Measurements from ENCODE around the gene HES1. TPM values are rescaled to one million over a fixed set of nuclear protein-coding genes. Genes with fewer than 3 reads are reported as not detected.
"Not testable (repeated sequence)": the region's sequence is repeated elsewhere in the genome, so short reads cannot be mapped to it uniquely, and the experiment has no call there.

Gene HES1
- total RNA-seq, 1 donor from 2014 or later = 74.2 TPM

DNA sequence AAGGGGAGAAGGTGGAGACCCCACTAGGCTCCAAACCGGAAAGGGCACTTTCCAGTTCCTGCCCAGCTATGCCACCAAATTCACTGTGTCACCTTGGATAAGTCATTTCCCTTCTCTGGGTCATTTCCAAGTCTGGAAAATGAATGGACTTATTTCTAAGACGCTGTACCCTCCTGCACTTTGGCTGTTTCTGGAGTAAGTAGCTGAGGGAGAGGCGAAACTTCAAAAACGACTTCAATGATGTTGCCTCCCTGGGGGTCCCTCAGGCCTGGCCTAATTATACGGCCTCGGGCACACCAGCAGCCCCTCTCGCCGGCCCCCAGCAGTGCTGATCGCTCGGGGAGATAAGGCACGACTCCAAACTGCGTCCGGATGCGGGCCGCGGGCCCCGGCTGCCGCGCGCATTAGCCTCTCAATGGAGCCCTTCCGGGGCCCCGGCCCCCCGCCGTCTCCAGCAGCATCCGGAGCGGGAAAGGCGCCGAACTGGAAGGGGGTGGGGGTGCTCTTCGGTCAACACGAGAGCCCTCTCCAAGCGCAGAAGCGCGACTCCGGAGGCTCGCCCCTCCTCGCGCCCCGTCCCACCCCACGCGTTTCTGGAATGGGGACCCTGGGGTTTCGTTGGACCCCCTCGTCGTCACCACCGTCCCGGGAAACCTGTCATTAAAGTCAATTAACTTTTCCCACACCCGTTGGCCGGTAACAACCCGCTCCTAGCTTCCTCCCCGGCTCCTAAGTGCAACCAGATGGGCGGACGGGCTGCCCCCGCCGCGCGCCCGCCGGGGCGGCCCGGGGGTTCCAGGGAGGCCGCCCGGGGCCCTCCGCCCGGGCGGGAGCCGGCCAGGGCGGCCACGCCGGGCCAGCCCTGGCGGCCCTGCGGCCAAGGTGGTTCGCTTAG, 4.8 kb downstream of the HES1 start:
- DNase-seq (ENCODE audit: low read depth in 2 of 2) = peak; percentile 40 to 80

DNA sequence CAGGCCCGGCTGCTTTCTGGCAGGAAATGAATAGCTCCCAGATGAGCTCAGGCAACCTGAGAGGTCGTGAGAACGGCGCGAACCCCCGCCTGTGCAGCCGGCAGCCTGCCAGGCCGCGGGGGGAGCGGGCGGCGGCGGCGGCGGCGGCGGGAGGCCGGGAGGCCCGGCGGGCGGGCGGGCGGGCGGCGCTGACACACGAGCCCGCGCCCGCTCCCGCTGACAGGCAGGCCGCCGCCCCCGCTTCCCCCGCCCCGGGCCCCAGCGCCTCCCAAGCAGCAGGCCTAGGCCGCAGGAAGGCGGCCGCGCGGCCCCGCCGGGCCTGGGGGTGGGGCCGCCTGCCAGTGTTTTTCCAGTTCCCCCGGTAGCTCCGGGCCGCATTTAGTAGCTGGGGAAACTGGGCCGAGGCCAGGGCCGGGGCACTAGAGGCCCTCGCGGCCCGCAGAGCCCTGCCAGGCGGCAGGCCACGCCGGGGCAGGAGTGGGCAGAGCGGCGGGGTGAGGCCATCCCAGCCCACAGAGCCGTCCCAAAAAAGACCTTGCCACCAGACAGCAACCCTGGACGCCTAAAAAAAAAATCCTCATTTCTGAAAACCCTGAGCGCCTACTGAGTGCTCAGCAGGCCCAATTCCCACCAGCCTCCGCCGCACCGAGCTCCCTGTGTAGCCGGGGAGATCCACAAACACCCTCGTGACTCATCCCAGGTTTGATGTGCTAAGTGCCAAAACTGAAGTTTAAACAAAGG, 5.6 kb downstream of the HES1 start:
- DNase-seq (ENCODE audit: low read depth in 2 of 2) = peak; percentile 98

DNA sequence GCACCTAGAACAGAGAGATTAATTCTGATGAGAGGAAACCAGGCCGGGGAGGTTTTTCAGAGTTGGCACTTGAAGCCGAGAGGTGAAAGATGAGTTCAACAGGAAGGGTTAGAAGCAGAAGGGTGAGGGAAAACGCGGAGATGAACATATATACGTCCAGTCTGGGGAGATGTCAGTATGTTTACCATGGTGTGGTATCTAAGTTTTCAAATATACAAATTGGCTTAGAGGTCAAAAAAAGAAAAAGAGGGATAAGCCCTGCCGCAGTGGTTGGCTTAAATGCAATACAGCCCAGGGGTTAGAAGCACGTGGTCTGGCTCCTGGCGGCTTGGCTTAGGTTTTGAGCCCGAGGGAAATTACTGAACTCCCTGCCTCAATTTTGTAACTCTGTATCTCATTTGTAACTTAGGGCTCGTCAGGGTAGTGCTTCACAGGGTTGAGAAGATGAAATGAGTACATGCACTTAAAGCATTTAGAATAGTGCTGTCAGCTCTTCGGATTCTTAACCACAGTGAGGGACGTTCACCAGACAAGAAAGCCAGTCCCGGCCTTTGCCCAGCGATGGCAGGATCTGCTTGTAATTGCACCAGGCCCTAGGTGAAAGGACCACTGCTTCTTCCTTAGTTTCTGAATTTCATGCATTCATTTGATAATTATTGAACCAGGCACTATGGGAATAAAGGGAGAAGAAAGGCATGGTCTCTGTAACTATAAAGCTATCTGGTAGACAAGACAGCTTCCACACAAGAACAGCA, 6.4 kb downstream of the HES1 start:
- DNase-seq (ENCODE audit: low read depth in 2 of 2) = peak in 1 of 2 donors; percentile 95

DNA sequence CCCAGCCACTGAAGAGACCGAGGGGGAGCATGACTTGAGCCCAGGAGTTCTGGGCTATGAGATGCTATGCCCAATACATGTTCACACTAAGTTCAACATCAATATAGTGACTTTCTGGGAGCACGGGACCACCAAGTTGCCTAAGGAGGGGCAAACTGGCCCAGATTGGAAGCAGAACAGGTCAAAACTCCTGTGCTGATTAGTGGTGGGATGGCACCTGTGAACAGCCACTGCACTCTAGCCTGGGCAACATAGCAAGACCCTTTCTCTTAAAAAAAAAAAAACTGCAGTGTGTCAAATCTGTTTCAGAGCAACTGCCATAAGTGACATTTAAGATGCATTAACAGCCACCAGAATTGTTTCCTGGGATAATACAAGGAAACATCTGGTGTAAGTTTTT, 9.8 kb downstream of the HES1 start:
- no peak for DNase-seq (ENCODE audit: low read depth in 2 of 2)

DNA sequence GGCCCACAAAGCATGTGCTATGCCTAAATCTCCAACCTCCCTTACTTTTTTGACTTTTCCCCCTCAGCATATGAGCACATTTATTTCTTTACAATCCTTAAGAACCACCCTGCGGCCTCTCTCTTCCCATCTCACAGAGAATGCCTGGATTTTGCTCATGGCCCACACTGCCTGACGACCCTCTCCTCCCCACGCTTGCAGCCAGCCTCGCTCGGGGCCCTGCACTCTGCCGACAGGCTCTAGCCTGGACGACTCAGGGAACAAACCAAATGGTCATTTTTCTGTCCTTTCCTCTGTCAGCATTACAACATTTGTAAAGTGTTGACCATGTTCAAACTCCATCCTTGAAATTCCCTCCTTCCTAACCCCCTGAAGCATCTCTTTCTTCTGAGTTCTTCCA, 11.7 kb downstream of the HES1 start:
- DNase-seq (ENCODE audit: low read depth in 2 of 2) = no peak

DNA sequence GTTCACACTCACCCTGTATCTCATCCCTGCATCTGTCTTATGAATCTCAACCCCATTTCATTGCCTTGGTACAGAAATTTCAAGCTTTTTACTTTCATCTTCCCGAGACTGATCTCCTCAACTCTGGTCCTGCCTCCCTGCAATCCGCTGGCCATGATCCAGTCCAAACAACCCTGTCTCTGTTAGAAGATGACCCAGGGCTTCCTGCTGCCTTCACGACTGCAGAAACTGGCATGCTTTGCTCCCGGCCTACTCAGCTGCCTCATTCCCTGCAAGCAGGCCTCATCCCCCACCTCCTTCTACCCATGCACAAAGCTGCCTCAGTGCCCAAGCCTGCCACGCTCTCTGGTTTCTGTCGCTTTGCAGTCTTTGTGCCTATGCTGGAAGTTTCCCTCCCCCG, 12.4 kb downstream of the HES1 start:
- peak; percentile 56 to 70 for DNase-seq (ENCODE audit: low read depth in 2 of 2)

DNA sequence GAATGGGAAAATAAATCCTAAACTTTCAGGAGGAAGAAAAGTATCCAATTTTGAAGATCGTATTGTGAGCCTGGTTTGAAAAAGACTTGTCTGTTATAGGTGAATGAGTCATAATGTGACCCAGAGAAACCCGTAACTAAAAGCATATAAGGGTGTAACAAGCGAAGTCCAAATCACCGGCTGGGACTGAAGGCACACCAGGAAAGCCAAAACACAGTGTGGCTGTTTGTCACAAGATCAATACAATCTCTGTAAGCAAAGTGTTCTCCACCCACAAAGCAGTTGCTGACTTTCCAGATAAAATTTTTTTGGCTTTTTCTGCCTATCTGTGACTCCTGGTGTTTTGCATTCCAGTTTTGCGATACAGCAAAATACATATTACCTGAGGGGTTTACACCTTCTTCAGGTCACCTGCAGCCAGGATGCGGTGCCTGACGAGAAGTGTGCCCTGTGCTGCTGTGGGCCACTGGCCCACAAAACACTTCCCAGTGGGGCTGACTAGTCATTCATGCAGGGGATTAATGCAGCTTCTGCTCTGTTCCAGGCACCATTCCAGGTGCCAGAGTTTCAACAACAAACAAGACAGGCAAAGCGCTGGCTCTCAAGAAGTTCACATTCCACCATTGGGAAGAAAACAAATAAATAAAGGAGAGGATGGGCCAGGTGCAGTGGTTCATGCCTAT, 14.4 kb downstream of the HES1 start:
- no peak for DNase-seq (ENCODE audit: low read depth in 2 of 2)

DNA sequence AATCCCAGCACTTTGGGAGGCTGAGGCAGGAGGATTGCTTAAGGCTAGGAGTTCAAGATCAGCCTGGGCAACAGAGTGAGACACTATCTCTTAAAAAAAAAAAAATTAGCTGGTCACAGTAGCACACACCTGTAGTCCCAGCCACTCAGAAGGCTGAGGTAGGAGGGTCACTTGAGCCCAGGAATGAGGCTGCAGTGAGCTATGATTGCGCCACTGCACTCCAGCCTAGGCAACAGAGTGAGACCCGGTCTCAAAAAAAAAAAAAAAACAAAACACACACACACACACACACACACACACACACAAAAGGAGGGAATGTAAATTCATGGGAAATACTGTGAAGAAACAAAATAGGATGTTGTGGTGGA, 15.0 kb downstream of the HES1 start:
- DNase-seq (ENCODE audit: low read depth in 2 of 2) = not testable (repeated sequence)

DNA sequence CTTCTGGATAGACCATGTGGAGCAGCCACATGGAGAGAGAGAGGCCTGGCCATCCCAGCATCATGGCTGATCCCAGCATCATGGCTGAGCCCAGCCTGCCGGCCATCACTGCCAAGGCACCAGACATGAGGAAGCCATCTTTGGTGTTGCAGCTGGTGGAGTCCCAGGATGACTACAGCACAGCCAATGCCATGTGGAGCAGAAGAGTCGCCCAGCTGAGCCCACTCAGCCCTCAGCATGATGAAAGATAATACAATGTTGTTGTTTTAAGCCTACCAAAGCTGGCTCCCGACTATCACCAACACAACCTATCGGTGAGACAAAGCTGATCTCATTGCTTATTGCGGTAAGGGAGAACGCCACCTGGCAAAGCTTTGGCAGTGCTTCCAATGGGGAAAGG, 18.4 kb downstream of the HES1 start:
- no peak for DNase-seq (ENCODE audit: low read depth in 2 of 2)

DNA sequence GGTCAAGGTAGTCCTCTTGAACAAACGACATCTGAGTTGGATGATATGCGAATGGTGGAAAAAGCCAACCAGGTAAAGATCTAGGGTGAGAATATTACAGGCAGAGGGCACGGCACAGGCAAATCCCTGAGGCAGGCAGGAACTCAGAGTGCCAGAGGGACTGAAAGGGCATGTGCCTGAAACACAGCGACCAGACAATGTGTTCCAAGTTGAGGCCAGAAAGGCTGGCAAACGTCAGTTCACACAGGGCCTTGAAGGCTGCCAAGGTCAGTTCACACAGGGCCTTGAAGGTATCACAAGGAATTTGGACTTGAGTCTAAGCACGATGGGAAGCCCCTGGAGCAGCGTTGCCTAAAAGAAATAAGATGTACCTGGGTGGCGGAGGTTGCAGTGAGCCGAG, 20.1 kb downstream of the HES1 start:
- DNase-seq (ENCODE audit: low read depth in 2 of 2) = no peak

DNA sequence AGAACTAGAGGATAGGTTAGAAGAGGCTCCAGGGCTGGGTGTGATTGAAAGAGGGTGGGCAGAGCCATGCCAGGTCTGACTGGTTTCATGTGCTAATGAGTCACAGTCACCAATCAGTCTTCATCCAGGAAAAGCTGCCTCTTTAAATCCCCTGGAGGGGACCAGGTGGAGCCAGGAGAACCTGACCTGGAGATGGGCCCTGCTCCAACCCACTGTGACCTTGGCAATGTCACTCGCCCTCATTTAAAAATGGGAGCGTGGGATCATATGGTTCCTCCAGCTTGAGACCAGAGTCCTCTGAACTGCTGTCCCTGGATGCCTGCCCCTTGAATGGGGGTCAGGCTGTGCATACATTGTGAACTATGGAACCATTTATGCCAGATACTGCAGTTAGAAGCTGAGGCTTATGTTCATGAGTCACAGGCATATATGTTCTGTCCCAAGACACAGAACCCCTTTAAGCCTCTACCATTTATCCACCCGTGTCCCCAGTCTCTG, 23.0 kb downstream of the HES1 start:
- DNase-seq (ENCODE audit: low read depth in 2 of 2) = no peak

DNA sequence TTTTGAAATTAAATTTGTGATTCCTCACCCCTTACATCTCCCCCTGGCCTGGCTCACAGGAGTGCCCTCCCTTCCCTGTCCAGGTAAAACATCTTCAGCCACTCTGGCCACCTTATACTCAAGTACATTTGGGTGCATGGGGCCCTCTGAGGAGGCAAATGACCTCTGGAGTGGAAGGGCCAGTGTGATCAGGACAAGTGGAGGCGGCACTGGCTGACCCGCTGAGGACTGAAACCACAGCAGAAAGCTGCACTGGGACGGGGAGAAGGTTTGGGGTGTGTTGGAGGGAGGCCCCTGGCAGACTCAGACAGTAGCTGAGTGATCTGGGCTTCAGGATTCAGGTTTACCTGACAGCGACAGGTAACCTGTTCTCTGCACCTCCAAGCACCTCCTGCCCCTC, 24.2 kb downstream of the HES1 start:
- DNase-seq (ENCODE audit: low read depth in 2 of 2) = no peak

DNA sequence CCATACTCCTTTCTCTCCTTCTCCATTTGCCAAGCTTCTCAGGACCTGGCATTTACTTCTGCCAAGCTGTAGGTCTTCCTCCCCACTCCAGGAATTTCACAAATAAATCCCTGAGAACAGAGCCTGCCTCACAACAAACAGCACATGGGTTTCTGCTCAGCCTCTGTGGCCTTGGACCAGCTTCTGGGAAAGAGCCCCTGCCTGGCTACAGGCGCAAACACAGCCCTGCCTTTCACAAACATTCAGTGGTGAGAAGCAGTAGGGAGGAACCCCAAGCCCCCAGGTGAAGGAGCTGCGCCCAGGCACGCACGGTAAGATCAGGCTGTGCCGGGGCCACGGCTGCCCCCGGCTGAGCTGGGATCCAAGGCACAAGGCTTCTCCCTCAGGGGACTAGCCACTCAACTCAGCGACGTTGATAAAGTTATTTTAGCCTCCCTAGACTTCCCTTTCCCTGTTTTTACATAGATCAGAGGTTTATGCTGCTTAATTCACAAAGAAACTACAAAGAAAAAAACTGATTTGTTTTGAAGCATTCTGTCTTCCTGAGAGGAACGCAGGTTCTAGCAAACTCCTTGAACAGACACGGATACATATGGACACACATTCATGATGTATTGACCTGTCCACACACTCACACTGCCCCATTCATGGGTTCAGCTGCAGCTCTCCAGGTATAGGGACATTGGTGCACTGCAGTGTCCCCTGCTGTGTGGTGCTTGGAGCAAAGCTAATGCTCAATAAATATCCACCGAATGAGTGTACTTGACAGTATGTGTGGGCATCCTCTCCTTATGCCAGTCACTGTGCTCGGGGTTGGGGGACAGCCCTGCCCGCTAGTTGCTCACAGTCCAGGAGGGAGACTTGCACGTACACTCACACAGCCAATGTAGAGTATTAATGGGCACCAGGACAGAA, 25.4 kb downstream of the HES1 start:
- no peak for DNase-seq (ENCODE audit: low read depth in 2 of 2)

DNA sequence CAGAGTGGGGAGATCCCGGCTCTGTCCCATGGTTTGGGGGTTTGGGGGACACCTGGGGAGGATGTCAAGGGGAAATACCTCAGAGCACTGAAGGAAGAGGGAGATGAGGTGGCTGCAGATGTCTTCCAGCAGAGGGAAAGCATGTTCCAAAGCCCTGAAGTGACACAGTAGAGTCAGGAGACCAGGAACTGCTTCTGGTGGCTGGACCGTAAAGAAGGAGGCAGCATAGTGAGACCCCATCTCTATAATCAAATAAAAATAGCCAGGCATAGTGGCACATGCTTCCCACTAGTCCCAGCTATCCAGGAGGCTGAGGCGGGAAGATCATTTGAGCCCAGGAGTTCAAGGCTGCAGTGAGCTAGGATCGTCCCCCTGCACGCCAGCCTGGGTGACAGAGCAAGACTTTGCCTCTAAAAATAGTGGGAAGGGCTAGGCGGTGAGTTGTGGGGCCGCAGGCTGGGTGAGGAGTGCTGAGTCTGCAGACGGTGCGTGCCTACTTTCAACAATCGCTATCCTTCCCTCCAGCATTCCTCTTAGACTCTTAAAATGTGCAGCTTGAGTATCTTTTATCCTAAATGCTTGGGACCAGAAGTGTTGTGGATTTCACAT, 26.2 kb downstream of the HES1 start:
- no peak for DNase-seq (ENCODE audit: low read depth in 2 of 2)

DNA sequence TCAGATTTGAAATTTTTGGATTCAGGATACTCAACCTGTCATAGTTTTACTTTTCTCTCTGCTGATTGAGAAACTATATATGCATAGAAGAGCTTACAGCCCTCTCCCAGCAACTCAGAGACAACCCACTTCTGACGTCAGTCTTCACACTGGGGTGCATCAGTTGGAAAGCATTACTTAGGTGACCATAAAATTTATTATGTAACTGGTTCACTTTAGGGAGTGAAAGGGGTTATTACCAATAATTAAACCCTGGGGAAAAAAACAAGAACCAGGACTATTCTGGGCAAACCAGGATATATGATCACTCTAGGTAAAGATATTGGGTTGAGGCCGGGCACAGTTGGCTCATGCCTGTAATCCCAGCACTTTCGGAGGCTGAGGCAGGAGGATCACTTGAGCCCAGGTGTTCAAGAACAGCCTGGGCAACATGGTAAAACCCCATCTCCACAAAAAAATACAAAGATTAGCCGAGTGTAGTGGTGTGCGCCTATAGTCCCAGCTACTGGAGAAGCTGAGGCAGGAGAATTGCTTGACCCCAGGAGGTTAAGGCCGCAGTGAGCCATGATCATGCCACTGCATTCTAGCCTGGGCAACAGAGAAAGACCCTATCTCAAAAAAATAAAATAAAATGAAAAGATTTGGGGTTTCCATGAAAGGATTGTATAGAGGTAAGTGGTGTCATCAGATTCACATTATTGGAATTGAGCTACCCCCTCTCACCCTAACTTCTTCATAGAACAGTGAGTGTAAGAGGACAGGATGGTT, 27.1 kb downstream of the HES1 start:
- DNase-seq (ENCODE audit: low read depth in 2 of 2) = no peak

DNA sequence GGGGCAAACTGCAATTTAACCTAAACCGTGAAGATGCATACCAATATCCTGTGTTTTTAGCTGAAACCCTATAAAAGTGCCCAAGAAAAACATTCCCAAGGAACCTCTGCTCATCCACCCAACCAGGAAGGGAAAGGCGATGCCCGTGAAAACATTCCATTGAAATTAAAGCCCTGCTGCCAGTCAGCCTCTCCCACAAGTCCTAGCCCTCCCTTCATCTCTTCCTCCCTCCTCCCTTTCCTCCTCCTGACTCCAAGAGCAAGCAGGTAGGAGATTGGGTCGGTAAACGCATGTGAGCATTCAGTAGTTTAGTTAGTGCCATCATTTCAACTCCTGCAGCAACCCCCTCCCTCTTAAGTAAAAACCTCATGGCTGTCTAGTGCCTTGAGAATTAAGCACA, 27.7 kb downstream of the HES1 start:
- no peak for DNase-seq (ENCODE audit: low read depth in 2 of 2)

DNA sequence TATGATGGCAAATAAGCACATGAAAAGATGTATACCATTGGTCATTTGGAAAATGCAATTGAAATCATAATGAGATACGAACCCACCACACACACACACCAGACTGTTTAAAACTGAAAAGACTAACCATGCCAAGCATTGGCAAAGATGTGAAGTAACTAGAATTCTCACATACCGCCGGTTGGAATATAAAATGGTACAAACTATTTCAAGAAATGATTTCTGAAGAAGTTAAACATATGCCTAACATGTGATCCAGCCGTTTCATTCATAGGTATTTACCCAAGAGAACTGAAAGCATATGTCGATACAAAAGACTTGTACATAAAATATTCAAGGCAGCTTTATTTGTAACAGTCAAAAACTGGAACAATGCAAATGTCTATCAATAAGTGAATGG, 28.9 kb downstream of the HES1 start:
- DNase-seq (ENCODE audit: low read depth in 2 of 2) = no peak

DNA sequence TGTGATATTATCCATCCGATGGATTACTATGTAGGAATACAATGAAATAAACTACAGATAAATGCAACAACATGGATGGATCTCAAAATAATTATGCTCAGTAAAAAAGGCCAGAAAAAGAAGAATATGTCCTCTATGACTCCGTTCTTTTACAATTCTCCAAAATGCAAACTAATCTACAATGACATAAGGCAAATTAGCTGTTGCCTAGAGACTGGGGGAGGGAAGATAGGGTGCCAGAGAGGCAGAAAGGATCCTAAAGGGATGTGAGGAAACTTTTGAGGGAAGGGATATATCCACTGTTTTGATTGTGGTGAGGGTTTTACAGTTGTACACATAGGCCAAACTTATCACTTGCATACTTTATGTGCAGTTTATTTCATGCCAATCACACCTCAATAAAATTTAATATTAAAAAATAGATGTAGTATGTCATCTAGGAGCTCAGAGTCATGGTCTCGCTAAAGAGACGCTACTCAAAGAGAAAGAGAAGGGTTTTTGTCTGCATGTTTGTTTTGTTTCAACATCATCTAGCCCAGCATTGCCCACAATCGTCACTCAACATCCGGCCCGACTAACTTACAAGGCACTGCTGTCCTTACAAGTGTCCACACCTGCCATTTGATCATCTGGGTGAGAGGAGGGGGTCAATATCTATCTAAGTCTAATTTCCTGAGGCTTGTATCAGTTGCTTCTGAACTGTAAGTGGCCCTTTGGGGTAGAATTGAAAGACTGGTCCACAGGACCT, 29.5 kb downstream of the HES1 start:
- DNase-seq (ENCODE audit: low read depth in 2 of 2) = no peak
